Stimulated activated CD4-positive, alpha-beta T cell treated with anti-CD3 and anti-CD28 coated beads, Interleukin-15, amount 100 ng/mL, for 24 hours (primary cell): Measurements from ENCODE around the gene TFCP2L1.

Experiments used
- DNase-seq: peaks from one replicate; pipeline ENCODE4 v3.0.0-alpha.2; 2020

The TFCP2L1 gene

GRCh38 chr2:121218386-121218938, 66.5 kb downstream of the TFCP2L1 start:
- DNase-seq, result no peak

GRCh38 chr2:121217627-121218026, 67.4 kb downstream of the TFCP2L1 start:
- no peak for DNase-seq

- DNase-seq, result no peak
Observed at GRCh38 chr2:121214296-121214695, 70.7 kb downstream of the TFCP2L1 start.

GRCh38 chr2:121213386-121213785, 71.6 kb downstream of the TFCP2L1 start:
- DNase-seq, result no peak

- no peak for DNase-seq
Observed at GRCh38 chr2:121212661-121213325, 72.2 kb downstream of the TFCP2L1 start.

GRCh38 chr2:121211689-121212151, 73.3 kb downstream of the TFCP2L1 start:
- no peak for DNase-seq

GRCh38 chr2:121211251-121211650, 73.8 kb downstream of the TFCP2L1 start:
- no peak for DNase-seq

GRCh38 chr2:121210691-121211090, 74.3 kb downstream of the TFCP2L1 start:
- no peak for DNase-seq

- DNase-seq, result no peak
Observed at GRCh38 chr2:121209014-121209610, 75.9 kb downstream of the TFCP2L1 start.

GRCh38 chr2:121207494-121207893, 77.5 kb downstream of the TFCP2L1 start:
- DNase-seq, result no peak

- DNase-seq, result no peak
Observed at GRCh38 chr2:121205321-121205942, 79.6 kb downstream of the TFCP2L1 start.

- DNase-seq, result no peak
Observed at GRCh38 chr2:121203591-121204249, 81.3 kb downstream of the TFCP2L1 start.

- DNase-seq, result no peak
Observed at GRCh38 chr2:121202541-121203310, 82.3 kb downstream of the TFCP2L1 start.

GRCh38 chr2:121201796-121202195, 83.2 kb downstream of the TFCP2L1 start:
- DNase-seq, result no peak

- DNase-seq, result no peak
Observed at GRCh38 chr2:121200419-121201315, 84.3 kb downstream of the TFCP2L1 start.

- no peak for DNase-seq
Observed at GRCh38 chr2:121200011-121200347, 85.0 kb downstream of the TFCP2L1 start.

GRCh38 chr2:121199281-121200010, 85.6 kb downstream of the TFCP2L1 start:
- DNase-seq, result no peak

GRCh38 chr2:121197369-121198091, 87.5 kb downstream of the TFCP2L1 start:
- no peak for DNase-seq

- DNase-seq, result no peak
Observed at GRCh38 chr2:121196849-121197155, 88.2 kb downstream of the TFCP2L1 start.

- DNase-seq, result no peak
Observed at GRCh38 chr2:121196132-121196848, 88.7 kb downstream of the TFCP2L1 start.
